Hepatic stellate cell (primary cell): ENCODE data around the gene TGFBR2.

ENCODE experiments used
- DNase-seq: peaks from one replicate; pipeline ENCODE4 v3.0.0; 2011; ENCODE audit warnings: low spot score

TGFBR2 gene

DNA sequence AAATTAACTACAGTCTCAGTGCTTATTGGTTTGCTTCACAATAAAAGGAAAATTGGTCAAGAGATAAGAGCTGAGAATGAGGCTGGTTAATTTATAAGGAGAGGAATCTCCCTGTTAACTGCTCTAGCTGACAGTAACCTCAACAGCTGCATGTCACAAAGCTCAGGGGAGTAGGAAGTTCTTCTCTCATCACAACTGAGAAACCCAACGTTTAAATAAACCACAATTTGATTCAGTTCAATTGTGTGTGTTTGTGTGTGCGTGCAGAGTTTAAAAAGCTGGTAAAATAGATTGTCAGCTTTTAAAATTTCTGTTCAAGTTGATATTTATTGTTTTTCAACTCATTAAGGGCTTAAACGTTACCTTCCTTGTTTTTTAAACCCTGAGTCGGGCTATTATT, 3.5 kb upstream of the TGFBR2 start:
- no peak for DNase-seq

DNA sequence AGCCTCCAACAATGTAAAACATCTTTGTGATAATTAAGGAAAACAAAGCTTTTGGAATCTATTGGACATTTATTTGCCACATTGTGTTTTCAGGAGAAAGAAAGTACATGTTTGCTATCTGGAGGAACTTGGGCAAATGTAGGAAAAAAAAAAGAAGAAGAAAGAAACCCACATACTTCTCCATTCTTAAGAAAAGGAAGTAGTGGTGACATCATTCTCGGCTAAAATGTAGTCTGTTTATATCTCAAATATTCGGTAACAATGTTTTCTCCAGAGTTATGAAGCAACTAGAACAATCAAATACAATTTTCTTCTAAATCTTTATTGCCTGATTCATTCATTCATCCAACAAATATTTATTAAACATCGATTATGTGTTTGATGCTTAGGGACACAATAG, 2.3 kb upstream of the TGFBR2 start:
- no peak for DNase-seq

DNA sequence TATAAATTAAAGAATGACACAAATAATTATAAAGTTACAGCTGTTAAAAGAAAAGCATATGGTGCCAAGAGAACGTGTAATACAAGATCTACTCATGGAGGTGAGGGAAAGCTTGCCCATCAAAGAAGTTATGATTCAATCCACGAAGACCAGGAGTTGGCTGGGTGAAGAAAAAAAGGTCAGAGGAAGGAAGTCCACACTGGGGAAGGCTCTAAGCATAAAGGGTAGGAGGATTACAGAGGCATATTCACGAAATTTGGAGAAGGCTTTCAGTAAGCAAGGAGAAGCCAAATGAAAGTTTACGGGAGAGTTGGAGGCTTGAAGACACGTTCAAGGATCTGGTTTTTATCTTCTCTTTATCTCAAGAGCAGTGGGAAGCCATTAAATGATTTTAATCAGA, 1.8 kb upstream of the TGFBR2 start:
- no peak for DNase-seq

DNA sequence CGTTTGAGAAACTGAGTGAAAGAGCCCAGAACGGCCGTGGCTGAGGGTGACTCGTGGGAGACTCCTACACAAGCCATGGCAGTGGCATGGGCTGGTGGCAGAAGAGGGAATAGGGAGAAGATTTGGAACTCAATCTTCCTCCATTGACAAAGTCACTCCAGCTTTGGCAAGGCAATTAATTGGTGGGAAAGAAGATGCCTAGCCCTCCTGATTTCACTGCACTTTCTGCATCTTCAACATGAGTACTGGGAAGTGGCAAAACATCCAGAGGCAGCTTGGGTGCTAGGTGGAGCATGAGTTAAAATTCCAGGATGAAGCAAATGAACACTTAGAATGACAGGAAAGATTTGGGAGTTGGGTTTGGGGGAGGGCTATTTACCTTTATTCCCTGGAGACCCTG, 1.4 kb upstream of the TGFBR2 start:
- DNase-seq, result no peak

DNA sequence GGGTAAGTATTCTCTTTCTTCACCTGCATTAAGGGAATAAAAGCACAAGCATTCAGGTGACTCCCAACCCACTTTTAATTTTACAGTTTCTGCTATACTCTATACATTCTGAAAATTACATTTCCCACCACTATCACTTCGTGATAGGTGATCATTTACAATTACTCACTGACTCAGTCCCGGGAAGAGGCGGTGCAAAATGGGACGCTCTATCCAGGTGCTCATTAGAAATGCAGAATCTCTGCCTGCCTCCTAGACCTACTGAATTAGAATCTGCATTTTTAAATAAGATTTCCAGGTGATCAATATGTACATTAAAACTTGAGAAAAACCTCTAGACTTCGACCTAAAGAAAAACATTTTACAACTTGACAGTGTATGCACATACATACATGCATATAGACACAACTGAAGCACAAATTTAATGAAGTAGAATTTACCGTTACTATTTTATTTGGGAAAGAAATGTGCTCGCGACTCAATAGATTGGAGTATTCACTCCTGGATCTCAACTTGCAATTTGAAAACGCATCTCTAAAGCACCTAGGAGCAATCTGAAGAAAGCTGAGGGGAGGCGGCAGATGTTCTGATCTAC, 598 bp upstream of the TGFBR2 start:
- DNase-seq, result no peak

DNA sequence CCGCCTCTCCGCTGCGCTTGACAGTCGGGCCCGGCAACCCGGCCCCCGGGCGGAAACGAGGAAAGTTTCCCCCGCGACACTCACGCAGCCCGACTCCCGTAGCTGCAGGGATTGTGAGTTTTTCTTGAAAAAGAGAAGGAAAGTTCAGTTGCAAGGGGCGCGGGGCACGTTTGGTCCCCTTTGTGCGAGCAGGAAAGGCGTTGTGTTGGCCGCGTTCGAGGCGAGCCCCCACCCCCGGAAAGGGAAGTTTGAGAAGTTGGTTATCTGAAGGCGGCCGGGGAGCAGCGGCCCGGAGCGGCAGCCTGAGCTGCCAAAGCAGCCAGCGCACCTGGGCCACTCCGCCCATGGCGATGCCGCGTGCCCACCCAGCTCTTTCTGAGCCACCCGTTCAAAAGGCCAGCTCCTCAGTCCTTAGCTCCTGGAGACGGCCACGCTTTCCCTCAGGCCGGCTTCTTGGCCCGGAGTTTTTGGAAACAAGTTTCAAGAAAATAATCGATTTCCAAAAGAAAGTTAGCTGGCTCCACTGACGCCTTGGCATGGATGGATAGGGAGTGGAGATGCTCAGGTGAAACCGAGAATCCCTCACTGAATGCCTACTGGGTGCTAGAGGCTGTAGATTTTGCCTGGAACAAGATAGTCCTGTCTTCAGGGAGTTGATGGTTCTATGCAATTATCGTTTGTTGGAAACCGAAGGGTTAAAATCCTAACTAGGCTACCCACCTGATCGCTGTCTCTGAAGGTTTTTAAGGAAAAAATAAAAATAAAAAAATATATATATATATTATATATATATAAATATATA, 832 bp downstream of the TGFBR2 start:
- peak; percentile 36 for DNase-seq

DNA sequence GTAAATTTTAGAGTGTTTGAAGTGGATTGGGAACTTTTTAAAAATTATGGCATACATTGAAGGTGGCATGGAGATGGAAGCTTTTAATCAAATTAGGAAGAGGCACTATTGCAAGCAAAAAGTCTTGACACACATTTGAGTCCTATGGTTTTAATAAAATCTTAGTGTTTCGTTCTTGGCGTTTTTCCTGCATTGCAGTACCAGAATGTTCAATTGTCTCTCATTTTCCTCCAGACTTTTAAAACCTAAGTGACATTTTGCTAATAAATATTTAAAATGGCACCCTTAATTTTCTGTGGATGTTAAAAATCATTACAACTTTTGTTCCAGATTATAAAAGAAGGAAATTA, 2.2 kb downstream of the TGFBR2 start:
- no peak for DNase-seq

DNA sequence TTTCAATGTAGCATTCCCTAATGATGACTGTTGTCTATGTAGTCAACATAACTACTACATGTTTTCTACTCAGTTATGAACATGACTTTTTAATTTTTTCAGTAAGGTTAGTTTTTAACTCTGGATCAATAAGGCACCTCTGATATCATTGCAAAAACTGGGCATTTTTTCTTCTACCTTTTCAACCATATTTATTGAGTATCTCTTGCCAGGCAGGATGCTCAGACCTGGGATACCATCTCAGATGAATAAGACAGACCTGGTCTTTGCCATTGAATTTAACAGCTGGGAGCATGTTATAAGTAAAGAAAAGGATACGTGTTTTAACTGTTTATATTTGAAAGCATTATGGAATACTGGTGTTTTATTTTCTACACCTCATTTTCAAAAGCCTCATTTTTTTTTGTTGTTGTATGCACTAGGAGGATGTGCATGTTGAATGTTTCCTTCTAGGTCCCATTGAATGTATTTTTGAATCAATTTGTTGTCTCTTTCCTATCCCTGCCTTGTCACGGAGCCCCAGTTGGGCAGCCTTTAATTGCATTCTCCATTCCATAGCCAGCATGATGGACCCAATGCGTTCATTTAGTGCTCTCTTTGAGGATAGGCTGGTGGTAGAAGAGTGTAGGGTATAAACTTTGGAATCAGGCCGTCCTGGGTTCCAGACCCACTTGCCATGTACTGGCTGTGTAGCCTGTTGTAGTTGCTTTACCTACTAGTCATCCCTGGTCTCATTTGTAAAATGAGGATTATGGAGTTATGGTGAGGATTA, 3.7 kb downstream of the TGFBR2 start:
- no peak for DNase-seq

DNA sequence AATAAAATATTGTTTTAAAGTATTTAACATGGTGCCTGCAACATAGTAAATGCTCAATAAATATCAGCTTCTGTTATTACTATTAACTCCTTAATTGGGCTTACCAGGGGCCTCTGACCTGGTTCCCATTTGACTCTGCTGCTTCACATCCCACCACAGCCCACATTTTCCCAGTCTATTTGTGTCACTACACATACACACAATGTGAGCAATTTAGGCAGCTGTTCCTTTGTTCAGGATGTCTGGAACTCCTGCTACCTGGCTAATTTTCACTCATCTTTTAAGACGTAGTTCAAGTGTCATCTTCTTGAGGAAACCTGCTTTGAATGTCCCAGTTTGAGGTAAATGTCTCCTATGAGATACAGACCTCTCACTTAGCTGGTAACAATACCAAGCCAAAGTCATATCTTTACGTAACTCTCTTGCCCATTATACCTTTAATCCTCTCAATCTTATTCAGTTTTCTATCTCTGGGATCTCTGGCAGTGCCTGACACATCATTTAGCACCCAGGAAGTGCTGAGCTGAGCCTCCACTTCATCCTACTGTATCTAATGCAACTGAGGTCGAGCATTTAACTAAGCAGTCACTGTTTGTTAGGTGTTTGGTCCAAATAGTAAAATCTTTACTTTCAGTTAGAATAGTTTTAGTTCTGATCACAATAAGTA, 4.4 kb downstream of the TGFBR2 start:
- DNase-seq, result no peak

DNA sequence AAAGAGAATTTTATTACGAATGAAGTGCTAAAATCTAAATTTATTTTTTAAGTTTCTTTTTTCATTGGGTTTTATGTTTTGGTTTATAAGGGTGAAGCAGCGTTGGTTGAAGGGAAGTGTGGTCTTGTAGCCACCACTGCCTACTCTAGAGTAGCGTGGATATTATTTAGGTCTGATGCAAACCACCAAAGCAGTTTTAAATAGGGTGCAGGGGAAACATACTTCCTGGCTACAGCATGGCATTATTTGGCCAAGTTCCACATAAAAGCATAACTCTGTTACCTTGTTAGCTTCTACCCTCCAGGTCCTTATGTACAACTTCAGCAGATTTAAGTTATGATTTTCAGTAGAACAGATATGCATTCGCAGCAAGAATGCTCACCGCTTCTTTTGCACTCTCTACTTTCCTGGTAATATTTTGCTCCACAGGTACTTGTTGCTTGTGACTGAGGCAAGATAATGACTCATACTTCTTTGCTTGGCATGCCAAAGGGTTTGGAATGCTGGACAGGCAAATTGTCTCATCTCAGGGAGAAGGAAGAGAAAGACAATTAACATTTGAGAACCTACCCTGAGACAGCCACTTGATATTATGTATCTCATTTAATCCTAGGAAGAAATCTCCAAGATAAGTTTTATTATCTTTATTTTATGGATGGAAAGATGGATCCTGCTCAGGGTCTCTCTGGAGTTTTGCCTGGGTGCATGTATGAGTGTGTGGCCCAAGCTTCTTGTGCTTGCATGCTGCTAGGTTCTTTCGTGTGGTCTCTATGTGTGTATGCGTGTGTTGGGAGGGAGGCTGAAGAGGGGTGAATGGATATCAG, 5.4 kb downstream of the TGFBR2 start:
- no peak for DNase-seq

DNA sequence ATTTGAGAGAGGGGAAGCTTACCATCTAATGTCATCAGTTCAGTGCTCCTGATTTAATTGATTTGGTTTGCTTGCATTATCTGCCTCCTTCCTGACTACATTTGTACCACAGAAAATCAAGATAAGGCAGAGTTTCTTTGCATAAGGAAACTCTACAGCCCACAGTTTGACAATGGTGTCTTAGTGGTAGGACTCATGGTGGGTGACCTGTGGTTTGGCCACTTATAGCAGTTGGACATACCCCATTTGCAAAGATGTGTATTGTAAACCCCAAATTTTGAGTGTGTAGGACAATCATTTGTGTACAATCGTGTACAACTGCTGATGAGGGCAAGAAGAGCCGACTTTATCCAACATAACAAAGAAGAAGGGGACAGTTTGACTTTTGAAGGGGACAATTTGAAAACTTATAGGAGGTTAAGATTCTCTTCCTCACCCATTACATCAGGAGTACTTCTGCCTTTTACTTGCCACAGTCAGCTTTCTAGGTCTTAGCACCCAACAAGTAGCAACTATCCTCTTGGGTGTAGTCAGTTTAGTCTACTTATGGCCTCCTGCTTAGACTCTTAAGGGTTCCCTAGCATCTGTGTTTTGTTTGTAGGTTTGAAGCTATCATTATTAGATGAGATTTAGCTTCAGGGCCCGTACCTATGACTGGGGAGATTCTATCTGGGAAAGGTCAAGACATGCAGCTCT, 6.2 kb downstream of the TGFBR2 start:
- DNase-seq, result no peak

DNA sequence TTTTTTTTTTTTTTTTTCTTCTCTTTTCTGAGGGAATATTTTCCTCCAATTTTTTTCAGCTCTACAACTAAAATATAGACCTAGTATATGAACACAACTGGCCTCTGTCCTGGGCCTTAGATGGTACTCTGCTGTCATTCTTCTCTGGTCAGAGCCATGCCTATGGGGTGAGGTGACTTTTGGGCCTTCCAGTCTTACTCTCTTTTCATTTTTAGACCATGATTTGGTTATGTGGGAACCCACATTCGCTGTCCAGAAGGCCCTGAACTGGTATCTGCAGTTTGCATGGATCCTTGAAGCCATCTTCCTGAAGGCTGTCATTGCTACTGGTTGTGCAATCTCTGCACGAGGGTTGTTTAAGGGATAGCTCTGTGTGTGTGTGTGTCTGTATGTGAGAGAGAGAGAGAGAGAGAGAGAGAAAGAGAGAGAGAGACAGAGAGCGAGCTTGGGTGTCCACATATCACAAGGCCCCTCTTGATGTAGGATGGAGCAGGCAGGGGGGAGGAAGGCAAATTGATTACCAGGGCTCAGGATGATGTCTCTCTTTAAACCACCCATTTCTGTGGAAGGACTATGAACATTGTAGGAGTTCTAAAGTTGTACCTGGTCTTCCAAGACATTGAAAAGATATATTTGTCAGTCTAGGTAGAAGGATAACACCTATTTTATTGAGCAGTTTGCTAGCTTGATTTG, 6.9 kb downstream of the TGFBR2 start:
- DNase-seq, result no peak

DNA sequence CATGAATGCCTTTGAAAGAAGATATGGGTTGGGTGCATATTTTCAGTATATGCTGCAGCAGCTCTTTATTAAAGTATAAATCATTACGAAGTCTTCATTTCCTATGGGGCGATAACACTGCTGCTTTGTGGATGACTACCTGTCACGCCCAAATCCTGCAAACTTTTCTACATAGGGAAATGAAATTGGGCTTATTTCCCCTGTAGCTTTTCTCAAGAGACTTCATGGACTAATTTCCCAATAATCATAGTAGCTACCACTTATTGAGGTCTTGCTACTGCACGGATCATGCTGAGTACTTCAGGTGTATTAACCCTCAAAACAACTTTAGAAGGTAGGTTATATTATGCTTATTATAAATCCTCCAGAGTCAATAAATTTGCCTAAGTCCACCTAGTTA, 8.0 kb downstream of the TGFBR2 start:
- DNase-seq, result no peak

DNA sequence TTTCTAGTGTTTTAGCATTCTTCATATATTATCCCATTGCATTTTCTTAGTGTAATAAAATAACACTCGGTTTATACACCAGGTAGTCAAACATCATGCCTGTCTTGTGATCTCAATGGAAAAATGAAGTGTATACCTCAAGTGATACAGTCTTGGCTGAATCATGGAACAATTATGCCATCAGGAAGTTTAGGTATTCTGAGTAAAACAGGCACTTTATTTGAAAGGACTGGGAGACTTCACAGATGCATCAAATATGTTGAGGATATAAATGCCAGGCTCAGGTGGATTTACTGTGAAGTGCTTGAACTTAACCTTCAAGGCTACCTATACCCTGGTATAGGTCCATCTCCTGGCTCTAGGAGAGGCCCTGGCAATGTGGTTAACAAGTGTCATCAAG, 8.5 kb downstream of the TGFBR2 start:
- DNase-seq, result no peak

DNA sequence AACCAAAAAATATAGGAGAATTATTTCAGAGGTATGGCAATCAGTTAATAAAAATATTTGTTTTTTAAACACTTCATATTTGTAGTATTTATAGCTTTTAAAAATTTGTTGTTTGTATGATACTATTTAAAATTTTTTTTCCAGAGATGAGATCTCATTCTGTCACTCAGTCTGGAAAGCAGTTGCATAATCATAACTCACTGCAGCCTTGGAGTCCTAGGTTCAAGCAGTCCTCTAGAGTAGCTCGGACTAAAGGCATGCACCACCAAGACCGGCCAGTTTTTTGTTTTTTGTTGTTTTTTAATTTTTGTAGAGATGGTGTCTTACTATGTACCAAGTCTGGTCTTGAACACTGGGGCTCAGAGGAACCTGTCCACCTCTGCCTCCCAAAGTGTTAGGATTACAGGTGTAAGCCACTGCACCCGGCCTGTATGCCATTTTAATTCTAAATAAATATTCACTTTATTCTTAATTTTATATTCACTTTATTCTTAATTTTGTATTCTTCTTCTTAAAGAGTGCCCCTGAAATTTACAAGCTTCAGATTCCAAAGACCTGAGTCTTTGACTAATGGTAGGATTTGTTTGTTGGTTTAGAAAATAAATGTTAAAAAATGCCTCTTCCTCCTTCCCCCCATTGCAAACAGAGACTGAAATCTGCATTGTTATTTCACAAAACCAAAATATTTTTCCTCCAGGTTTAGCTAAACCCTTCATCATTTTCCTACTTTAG, 9.4 kb downstream of the TGFBR2 start:
- no peak for DNase-seq

DNA sequence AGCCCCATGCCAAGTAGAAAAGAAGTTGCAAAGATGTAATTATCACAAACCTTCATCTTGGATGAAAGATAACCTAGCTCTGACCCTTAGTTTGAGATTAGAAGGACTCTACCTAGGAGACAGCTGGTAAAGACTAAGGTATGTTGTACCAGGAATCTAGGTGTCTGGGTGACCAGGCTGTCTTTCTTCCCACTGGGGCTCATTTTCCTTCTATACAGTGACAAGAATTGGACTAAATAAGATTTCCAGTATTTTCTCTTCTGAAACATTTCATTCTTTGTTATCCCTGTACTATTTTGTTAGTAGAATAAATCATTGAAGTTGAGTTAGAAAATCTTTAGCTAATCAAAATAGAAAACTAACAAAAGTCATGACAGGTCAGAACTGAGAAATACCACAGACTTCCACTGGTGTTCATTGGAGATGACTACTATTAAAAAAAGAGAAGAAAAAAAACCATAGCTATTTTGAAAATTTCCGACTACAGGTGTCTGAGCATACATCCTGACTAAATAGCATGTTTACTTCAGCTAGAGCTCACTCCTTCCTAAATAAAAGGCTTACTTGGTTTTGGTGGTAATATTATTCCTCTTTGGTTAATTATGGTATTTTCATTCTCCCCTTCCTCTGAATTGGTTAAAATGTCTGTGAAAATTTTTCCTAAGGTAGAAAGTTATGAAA, 10.1 kb downstream of the TGFBR2 start:
- DNase-seq, result no peak

DNA sequence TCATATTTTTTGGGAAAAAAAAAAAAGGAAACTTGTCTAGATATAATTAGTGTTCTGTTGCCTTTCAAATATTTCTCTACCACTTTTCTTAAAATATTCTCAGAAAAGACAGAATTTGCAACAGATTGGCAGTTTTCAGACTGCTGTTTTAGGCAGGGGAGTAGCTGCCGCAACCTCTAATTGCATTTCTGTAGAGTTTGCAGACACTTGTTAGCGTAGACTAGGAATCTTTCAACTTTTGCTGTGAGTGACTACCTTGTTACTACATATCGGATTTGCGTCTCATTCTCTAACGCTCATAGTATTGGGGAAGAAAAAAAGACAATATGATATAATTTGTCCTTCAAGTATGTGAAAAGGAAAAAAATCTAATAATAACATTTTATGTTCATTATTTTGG, 10.7 kb downstream of the TGFBR2 start:
- no peak for DNase-seq

DNA sequence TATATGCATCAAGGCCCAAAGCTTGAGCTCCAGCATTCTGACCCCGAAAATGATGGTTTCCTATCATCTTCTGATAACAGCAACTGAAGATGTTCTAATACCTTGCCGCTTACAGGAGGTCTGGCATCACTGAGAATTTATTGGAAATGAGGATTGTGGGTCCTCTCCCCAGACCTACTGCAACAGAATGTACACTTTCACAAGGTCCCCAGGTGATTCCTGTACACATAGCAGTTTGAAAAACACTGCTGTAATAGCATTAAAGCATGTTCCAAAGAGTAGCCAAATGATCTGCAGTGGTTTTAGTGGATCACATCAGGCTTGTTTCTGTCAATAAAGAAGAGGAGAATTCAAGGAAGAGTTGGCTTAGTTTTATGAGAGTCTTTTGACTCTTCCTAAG, 11.3 kb downstream of the TGFBR2 start:
- DNase-seq, result no peak

DNA sequence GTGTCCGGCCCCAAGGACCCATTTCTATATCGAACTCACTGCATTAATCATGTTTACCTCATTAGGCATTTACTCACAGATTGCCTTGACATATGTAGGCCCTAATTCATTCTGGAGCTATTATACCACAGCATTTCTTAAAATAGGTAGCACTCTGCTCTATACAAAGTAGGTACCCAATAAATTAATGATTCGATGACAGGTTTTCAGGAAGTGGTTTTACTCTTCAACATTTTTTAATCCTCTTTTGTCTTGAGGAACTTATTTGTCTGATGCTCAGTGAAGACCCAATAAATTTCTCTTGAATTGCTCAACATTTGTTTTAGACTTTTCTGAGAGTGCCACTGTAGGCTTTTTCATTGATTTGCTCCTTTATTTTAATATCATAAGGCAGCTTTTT, 12.1 kb downstream of the TGFBR2 start:
- no peak for DNase-seq
